Stimulated activated CD8-positive, alpha-beta memory T cell treated with anti-CD3 and anti-CD28 coated beads, Interleukin-12 subunit alpha, Interleukin-12 subunit beta, amount 100 ng/mL, for 1 hour (primary cell): Measurements from ENCODE around the gene OR2C1.

Experiments used
- DNase-seq: peaks from one replicate; pipeline ENCODE4 v3.0.0-alpha.2; 2020; ENCODE audit warnings: low read depth

The OR2C1 gene

GRCh38 chr16:3400446-3400778 lies 44.7 kb downstream of the OR2C1 start:
- no peak for DNase-seq

- peak; percentile 96 for DNase-seq
Measured at GRCh38 chr16:3400779-3401688, 45.3 kb downstream of the OR2C1 start, which contains the start of the genes ZNF174 and ZSCAN32. Gene ZNF174, plus strand, starts transcription at chr16:3401215. Its CDS starts 790 bp downstream, at chr16:3402005. Gene ZSCAN32, minus strand, starts transcription at chr16:3401004. Its CDS starts 3,447 bp downstream, at chr16:3397557.

GRCh38 chr16:3401719-3402397 lies 46.2 kb downstream of the OR2C1 start:
- DNase-seq: no peak
